HEK293T (cell line): ENCODE results near the gene RASSF3.
"Not testable (repeated sequence)": the region's sequence is repeated elsewhere in the genome, so short reads cannot be mapped to it uniquely, and the experiment has no call there.

Experiments used
- CTCF ChIA-PET: fragments of 350-600 bp; formaldehyde crosslinking; extraction: SDS; loops from one replicate; lab custom pipeline; 2021; ENCODE audit warnings: antibody characterized with exemption, inconsistent platforms; lab: Yijun Ruan, JAX
- POLR2A ChIA-PET: fragments of 350-600 bp; formaldehyde crosslinking; extraction: SDS; loops from one replicate; lab custom pipeline; 2020; ENCODE audit warnings: antibody characterized with exemption, inconsistent platforms; lab: Yijun Ruan, JAX
- DNase-seq: peaks from one replicate; pipeline ENCODE4 v3.0.0; 2012; ENCODE audit warnings: mixed read lengths; ENCODE audit errors: extremely low spot score
- ARNT ChIP-seq: fragments of 450-650 bp; IDR thresholded peaks from 2 replicates; pipeline ENCODE4 v1.6.1; 2017; ENCODE audit warnings: mild to moderate bottlenecking
- BHLHE40 ChIP-seq: fragments of 450-650 bp; IDR thresholded peaks from 2 replicates; pipeline ENCODE4 v1.6.1; 2016; ENCODE audit warnings: mild to moderate bottlenecking, moderate library complexity, borderline replicate concordance
- CTBP1 ChIP-seq: fragments of 450-650 bp; IDR thresholded peaks from 2 replicates; pipeline ENCODE4 v1.6.1; 2016; ENCODE audit warnings: borderline replicate concordance
- ELF4 ChIP-seq: fragments of 450-650 bp; IDR thresholded peaks from 2 replicates; pipeline ENCODE4 v1.6.1; 2017; ENCODE audit warnings: antibody characterized with exemption
- FOXA1 ChIP-seq: fragments of 450-650 bp; IDR thresholded peaks from 2 replicates; pipeline ENCODE4 v1.6.1; 2016; ENCODE audit warnings: mild to moderate bottlenecking
- FOXK2 ChIP-seq: fragments of 450-650 bp; IDR thresholded peaks from 2 replicates; pipeline ENCODE4 v1.6.1; 2016; ENCODE audit warnings: mild to moderate bottlenecking
- FOXM1 ChIP-seq: fragments of 450-650 bp; IDR thresholded peaks from 2 replicates; pipeline ENCODE4 v1.6.1; 2017; ENCODE audit warnings: mild to moderate bottlenecking, borderline replicate concordance
- HDGF ChIP-seq: fragments of 450-650 bp; IDR thresholded peaks from 2 replicates; pipeline ENCODE4 v1.6.1; 2017; ENCODE audit warnings: antibody characterized with exemption, borderline replicate concordance
- L3MBTL2 ChIP-seq: fragments of 450-650 bp; conservative IDR thresholded peaks from 2 replicates; pipeline ENCODE4 v1.6.1; 2016; ENCODE audit warnings: mild to moderate bottlenecking
- LEF1 ChIP-seq: fragments of 450-650 bp; IDR thresholded peaks from 2 replicates; pipeline ENCODE4 v1.6.1; 2017; ENCODE audit warnings: mild to moderate bottlenecking, borderline replicate concordance
- NFRKB ChIP-seq: fragments of 450-650 bp; IDR thresholded peaks from 2 replicates; pipeline ENCODE4 v1.6.1; 2016; ENCODE audit warnings: mild to moderate bottlenecking, moderate library complexity
- PKNOX1 ChIP-seq: fragments of 450-650 bp; IDR thresholded peaks from 2 replicates; pipeline ENCODE4 v1.6.1; 2016
- SP1 ChIP-seq: fragments of 450-650 bp; IDR thresholded peaks from 2 replicates; pipeline ENCODE4 v1.6.1; 2017
- SUZ12 ChIP-seq: fragments of 450-650 bp; IDR thresholded peaks from 2 replicates; pipeline ENCODE4 v1.6.1; 2016; ENCODE audit warnings: mild to moderate bottlenecking
- TARDBP ChIP-seq: fragments of 450-650 bp; IDR thresholded peaks from 2 replicates; pipeline ENCODE4 v1.6.1; 2016
- ZNF384 ChIP-seq: fragments of 450-650 bp; IDR thresholded peaks from 2 replicates; pipeline ENCODE4 v1.6.1; 2016

Gene RASSF3

GRCh38 chr12:64618953-64619590, 8.8 kb downstream of the RASSF3 start:
- POLR2A ChIA-PET, result no interaction called here

GRCh38 chr12:64621257-64621942, 11.1 kb downstream of the RASSF3 start:
- TF ChIP-seq FOXA1 (no peak), NFRKB (no peak), TARDBP (no peak), SP1 (no peak), ZNF384 (no peak), HDGF (no peak), ELF4 (no peak), BHLHE40 (no peak), L3MBTL2 (no peak), PKNOX1 (no peak), LEF1 (no peak), ARNT (no peak), CTBP1 (no peak), SUZ12 (no peak), FOXK2 (no peak), FOXM1 (no peak)
- ChIA-PET POLR2A (no interaction called here), CTCF (no interaction called here)
- no peak for DNase-seq

More at GRCh38 chr12:64618953-64619590, 8.8 kb downstream of the RASSF3 start:
- CTCF ChIA-PET, result no interaction called here
- TF ChIP-seq ZNF384 (no peak), BHLHE40 (no peak), L3MBTL2 (no peak), FOXA1 (no peak), SUZ12 (no peak), SP1 (no peak), TARDBP (no peak), HDGF (no peak), PKNOX1 (no peak), LEF1 (no peak), FOXM1 (no peak), CTBP1 (no peak), ELF4 (no peak)
- no peak for DNase-seq

- ChIA-PET CTCF (no interaction called here), POLR2A (no interaction called here)
- DNase-seq, result no peak
- TF ChIP-seq TARDBP (no peak), FOXK2 (no peak), ZNF384 (no peak), CTBP1 (no peak), NFRKB (no peak), SUZ12 (no peak), SP1 (no peak), LEF1 (no peak), PKNOX1 (no peak), FOXA1 (no peak), FOXM1 (no peak), ARNT (no peak), BHLHE40 (no peak), ELF4 (no peak), HDGF (no peak), L3MBTL2 (no peak)
Observed at GRCh38 chr12:64624035-64624434, 13.7 kb downstream of the RASSF3 start.

GRCh38 chr12:64625243-64626077, 15.2 kb downstream of the RASSF3 start:
- DNase-seq, result no peak
- ChIA-PET POLR2A (interaction anchor here (1.3 kb wide), 2 partner anchors 14 to 17 kb away, joined by 3 to 4 read pairs; no protein-coding TSS in a partner anchor), CTCF (interaction anchor here (0.6 kb wide), 1 partner anchor 24 kb away, joined by 3 read pairs; no protein-coding TSS in a partner anchor)
- TF ChIP-seq SP1, result no peak
- TF ChIP-seq ZNF384, result no peak
- TF ChIP-seq CTBP1, result no peak
- TF ChIP-seq ELF4, result no peak
- no peak for TF ChIP-seq ARNT
- TF ChIP-seq BHLHE40, result no peak
- no peak for TF ChIP-seq FOXK2
- TF ChIP-seq TARDBP, result no peak

- POLR2A ChIA-PET, DNase-seq, CTCF ChIA-PET: not testable (repeated sequence)
Observed at GRCh38 chr12:64626588-64626987, 16.3 kb downstream of the RASSF3 start.
